GM21528 (cell line): ENCODE data around the gene FREY1.
"Not testable (repeated sequence)": the region's sequence is repeated elsewhere in the genome, so short reads cannot be mapped to it uniquely, and the experiment has no call there.

Experiments used
- ATAC-seq: cut with Tn5 transposase; IDR thresholded peaks from one replicate; pipeline ENCODE4 v1.9.1; 2021; ENCODE audit warnings: mild to moderate bottlenecking, moderate library complexity; ENCODE audit not compliant: unreplicated experiment, low FRiP score

Gene FREY1

DNA sequence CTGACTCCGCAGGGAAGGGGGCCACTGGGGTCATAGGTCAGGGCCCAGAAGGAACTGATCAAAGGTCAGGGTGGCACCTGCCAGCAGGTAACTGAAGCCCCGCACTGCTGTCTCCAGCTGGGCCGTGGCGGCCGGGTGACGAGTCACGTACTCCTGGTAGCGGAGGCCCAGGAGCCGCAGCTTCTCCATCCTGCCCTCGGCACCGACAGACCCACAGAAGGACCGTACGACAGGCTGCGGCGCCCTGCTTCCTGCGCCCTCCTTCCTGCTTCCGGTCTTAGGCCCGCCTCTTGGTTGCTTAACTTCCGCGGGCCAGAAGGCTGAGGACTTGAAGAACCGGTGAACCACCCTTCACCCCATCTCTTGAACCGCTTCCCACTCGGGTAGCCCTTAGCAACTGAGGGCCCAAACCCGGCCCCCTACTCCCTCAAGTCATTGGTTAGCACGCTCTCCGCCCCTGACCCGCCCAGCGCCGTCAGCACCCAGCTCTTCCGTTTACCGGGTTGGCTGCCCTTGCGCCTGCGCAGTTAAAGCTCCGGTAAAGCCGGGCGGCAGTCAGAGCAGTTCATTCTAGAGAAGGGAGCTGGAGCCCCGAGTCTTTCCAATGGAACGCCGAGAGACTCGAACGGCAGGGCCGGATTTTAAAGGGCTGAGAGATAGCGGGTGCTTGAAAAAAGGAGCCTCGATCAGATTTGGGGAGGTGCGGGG lies 10.7 kb upstream of the FREY1 start, which contains the start of gene PEX16:
Gene PEX16 (minus strand): TSS at position 255 of the 708 bp plus-strand sequence. CDS start 66 bp downstream, at position 189.
- peak; percentile 85 for ATAC-seq

DNA sequence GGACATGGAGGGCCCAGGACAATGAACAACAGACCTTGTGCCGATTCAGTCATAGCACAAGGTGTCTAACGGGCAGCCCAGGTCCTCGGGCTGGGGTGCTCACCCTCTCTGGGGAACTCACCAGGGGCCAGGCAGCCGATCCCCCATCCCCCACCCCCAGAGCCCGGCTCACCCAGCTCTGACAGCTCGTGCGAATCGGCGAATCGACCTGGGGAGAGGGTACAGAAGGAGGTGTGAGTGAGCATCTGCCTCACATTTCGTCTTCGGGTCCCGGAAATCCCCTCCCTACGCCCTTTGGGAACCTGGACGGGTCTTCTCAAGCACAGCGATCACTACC lies 10.2 kb upstream of the FREY1 start:
- no peak for ATAC-seq

DNA sequence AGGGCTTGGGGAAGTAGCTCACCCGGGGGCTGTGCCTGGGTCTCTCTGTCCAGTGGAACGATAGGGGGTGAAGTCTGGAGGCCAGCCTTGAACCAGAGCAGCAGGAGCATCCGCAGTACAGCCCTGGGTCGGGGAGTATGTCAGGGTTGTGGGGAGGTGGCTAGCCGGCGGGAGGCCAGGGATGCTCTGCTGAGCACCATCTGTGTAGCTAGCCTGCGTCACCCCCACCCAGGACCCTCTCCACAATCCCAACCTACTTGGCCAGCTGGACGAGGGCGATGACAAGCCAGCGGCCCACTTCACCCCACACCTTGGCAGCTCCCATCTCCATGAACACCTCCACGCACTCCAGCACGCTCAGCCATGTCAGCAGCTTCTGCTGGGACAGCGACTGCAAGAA lies 8.4 kb upstream of the FREY1 start:
- no peak for ATAC-seq

DNA sequence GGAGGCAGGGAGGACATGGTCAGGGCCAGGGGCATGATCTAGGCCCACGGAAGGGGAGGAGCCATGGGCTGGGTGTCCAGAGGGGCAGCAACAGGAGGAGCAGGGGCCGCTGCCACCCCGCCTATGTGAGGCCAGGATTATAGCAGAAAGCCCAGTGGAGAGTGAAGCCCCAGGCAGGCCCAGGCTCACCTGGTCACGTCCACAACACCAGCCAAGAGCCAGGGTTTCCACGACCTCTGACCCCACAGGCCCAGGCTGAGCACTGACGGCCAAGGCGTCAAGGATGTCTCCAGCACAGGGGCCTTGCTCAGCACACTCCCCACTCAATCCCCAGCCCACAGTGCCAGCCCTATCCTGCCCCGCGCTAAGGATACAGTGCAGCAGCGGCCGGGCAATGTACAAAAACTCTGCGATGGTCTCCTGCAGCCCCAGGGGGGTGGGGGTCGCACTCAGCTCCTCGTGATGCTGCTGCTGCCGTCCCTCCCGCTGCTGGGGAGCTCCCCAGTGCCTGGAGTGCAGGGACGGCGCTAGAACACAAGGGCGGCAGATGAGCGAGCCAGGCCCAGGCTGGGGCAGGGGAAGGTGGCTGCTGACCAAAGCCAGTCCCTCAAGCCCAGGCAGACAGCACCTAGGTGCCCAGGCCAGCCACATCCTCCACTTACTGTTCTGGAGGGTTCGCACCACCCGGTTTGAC lies 7.0 kb upstream of the FREY1 start:
- no peak for ATAC-seq

DNA sequence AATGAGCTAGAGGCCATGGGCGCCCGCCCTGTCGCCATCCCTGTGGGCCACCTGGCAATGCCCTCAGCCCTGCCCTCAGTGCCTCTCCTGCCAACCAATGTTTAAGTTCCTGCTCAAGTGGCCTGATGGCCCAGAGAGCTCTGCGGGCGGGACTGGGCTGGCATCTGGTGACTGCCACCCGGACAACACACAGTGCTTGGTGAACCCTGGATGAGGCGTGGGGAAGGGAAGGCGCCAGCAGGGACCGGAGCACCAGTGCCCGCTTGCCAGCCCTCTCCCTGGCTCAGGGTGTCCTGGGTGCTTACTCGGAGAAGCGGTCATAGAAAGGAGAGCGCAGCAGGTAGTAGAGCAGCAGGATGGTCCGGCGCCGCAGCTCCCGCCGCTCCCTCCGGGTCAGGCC lies 6.4 kb upstream of the FREY1 start:
- ATAC-seq: no peak

DNA sequence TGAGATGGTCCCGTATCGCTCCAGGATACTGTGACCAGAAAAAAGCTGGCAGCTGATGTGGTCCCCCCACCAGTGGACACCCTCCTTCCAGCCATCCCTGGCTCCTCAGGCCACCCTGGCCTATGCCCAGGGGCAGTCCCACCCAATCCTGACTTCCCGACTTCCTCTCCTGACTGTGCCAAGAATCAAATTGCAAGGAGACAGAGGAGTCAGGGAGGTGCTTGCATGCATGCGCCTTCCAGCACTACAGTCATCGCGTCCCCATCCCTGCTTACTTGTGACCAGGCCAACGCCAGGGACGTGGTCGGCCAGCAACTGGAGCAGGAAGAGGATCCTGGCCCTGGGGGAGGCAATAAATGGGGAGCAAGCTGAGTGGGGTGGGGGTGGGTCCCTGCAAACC lies 3.6 kb upstream of the FREY1 start:
- ATAC-seq: no peak

DNA sequence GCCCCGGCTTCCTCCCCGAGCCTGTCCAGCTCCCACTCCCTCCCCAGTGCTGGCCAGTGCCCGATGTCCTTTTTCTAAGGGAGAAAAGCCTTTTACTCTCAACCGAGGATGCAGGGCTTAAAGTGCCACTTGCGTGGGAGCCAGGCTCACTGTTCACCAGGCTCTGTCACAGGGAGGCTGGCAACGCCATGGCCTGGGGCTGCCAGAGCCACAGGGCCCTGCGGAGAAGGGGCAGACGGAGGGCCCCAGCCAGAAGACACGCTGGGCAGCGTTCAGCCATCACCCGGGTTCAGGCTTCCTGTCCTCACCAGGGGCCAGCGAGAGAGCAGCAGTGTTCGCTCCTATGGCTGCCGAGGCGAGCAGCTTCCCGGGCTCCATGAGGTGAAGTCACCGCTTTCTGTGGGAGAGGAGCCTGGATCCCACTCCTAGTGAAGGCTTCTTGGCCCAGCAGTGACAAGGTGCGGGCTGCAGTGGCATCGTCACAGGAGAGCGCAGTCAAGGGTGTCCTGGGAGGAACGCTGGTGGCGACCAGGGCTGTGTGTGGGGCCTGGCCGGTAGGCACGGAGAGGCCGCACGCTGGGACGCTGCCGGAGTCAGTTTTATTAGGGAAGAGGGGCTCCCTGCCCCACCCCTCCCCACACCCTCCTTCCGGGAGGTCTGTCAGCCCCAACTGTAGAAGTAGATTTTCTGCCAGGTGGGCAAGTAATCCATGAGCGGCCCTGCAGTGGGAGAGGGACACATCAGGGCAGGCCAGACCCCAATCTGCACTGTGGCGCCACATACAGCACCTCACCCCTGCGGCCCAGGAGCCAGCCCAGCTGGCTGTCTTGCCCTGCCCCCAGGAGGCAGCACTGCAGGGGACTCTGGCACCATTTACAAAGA lies 2.8 kb upstream of the FREY1 start:
- no peak for ATAC-seq

DNA sequence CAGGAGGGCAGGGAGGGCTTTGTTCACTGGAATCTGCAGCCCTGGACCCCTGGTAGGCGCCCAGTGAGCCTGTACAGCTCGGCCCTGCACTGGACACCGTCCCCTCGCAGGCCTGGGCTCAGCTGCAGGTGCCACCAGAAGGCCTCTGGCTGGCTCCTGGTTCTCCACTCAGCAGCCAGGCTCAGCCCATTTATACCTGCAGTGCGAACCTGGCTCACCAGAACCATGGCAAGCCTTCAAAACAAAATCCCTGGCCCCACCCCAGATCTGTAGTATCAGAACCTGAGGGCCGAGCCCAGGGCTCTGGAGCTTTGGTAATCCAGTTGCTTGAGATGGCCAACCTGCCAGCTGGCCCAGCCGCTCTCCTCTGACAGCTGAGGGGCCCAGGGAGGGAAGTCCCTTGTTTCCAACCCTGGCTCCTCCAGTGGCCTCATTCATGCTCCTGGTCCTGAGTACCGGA lies 870 bp upstream of the FREY1 start:
- no peak for ATAC-seq

DNA sequence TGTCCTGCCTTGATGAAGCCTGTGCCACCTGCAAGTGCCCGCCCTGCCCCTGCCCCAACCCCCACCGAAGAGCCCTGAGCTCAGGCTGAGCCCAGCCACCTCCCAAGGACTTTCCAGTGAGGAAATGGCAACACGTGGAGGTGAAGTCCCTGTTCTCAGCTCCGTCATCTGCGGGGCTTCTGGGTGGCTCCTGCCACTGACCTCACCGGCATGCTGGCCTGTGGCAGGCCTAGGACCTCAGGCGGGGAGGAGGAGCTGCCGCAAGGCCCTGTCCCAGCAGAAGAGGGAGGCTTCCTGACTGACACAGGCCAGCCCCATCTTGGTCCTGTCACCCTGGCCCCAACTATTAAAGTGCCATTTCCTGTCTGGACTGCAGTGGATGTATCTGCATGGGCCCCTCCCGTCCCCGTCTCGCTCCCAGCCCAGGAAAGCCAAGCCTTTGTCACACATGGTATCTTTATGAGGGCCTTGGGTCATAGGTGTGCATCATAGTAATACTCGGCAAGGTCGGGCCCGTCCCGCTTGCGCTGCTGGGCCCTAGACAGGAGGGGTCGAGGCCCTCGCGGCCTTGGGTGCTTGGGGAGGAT lies 882 bp downstream of the FREY1 start:
- ATAC-seq: no peak

DNA sequence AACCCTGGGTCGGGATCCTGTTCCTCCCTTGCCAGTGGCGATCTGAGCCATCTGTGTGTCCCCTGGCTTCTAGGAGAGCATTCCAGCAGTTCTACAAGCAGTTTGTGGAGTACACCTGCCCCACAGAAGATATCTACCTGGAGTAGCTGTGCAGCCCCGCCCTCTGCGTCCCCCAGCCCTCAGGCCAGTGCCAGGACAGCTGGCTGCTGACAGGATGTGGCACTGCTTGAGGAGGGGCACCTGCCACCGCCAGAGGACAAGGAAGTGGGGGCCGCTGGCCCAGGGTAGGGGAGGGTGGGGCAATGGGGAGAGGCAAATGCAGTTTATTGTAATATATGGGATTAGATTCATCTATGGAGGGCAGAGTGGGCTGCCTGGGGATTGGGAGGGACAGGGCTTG lies 1.5 kb downstream of the FREY1 start:
- ATAC-seq: not testable (repeated sequence)

DNA sequence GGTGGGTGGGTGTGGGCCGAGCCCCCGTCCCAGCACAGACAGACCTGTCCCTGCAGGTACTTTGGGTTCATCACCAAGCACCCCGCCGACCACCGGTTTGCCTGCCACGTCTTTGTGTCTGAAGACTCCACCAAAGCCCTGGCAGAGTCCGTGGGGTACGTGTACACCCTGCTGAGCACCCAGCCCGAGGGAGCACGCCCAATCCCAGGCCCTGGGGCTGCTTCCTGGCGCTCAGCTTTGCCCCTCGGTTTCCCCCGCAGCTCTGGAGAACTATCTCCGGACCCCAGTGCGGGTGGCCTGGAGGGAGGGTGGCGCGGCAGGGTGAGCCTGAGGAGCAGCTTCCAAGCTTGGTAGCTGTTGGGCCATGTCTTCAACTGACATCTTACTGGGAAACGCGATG lies 2.0 kb downstream of the FREY1 start:
- ATAC-seq: no peak

DNA sequence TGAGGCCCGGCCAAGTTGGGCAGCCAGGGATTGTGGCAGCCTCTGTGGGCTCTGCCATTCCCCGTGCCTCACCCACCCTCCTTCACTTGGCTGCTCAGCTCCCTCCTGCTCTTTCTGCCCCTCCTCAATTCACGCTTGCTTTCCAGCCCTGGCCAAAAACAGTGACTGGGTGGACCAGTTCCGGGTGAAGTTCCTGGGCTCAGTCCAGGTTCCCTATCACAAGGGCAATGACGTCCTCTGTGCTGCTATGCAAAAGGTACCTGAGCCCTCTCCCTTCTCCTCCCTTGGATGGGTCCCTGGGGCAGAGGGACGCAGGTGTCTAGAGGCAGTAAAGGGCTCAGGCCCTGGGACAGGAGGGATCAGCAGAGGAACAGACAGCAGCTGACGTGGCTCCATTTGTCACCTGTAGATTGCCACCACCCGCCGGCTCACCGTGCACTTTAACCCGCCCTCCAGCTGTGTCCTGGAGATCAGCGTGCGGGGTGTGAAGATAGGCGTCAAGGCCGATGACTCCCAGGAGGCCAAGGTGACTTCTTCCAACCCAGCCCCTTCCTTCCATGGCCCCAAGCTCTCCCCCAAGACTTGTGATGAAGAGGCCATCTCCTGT lies 2.7 kb downstream of the FREY1 start:
- no peak for ATAC-seq

DNA sequence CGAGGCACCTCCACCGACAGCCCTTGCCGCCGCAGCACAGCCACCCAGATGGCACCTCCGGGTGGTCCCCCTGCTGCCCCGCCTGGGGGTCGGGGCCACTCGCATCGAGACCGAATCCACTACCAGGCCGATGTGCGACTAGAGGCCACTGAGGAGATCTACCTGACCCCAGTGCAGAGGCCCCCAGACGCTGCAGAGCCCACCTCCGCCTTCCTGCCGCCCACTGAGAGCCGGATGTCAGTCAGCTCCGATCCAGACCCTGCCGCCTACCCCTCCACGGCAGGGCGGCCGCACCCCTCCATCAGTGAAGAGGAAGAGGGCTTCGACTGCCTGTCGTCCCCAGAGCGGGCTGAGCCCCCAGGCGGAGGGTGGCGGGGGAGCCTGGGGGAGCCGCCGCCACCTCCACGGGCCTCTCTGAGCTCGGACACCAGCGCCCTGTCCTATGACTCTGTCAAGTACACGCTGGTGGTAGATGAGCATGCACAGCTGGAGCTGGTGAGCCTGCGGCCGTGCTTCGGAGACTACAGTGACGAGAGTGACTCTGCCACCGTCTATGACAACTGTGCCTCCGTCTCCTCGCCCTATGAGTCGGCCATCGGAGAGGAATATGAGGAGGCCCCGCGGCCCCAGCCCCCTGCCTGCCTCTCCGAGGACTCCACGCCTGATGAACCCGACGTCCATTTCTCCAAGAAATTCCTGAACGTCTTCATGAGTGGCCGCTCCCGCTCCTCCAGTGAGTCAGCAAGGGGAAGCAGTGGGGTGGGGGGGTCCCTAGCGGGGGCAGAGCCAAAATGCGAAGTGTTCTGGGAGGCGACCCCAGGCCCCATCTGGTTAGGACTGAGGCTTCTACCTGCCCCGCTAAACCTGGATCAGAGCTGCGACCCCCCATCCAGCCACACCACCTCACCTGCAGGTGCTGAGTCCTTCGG lies 4.4 kb downstream of the FREY1 start:
- no peak for ATAC-seq

DNA sequence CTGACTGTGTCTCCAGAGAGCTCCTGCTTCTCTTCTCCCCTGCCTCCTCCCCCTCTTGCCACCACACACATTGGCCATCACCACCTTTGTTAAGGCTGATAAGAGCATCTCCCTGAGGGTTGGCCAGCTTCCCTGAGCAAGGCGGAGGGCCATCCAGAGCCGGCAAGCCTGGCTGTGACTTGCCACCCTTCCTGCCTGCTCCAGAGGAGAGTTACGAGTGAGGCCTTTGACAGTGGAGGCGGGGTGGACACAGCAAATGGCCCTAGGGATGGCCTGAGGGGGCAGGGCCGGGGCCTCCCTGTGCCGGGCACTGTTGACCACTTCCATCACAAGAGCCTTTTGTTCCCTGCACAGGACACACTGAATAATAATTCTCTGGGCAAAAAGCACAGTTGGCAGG lies 5.4 kb downstream of the FREY1 start:
- no peak for ATAC-seq

DNA sequence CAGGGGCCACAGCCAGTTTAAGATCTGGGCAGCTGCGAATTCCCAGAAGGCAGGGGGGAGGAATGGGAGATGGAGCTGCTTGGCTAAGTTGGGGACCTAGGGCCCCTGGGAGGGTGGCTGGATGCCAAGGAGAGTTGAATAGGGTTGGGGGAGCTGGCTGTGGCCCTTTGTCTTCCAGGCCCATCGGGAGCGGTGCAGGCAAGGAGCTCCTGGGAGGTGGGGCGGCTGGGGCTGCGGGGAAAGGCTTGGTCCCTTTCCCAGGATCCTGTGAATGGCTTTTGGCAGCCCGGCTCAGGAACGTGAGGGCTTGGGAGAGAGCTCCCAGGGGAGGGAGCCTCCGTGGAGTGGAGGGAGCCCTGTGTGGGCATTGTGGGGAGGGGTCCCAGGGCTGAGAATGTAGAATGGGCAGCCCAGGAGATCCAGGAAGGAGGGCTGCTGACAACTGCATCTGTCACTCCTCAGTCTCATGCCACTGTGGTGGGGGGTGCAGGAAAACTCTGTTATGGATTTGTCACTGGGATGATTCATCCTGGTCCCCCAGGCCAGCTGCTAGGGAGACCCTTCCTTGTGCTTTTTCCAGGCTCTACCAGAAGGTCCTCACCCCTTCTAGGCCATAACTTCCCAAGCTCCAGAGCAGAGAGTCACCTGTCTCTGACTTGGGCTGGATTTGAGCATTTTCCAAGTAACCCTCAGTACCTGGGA lies 6.0 kb downstream of the FREY1 start:
- no peak for ATAC-seq

DNA sequence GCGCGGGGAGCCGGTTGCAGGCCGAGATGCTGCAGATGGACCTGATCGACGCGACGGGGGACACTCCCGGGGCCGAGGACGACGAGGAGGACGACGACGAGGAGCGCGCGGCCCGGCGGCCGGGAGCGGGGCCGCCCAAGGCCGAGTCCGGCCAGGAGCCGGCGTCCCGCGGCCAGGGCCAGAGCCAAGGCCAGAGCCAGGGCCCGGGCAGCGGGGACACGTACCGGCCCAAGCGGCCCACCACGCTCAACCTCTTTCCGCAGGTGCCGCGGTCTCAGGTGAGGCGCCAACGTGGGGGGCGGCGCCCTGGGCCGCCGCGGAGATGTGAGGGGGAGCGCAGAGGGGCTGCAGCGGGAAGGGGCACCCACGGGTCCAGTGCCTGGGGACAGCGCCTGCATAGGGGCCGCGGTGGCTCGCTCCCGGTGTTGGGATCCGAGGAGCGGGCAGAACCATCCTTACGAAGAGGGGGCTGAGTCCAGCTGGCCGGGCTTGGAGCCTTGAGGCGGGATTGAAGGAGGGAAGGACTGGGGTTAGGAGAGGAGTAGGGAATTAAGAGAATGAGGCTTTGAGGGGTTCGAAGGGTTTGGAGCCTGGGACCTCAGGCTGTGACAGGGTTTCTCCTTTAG lies 6.8 kb downstream of the FREY1 start:
- not testable (repeated sequence) for ATAC-seq

DNA sequence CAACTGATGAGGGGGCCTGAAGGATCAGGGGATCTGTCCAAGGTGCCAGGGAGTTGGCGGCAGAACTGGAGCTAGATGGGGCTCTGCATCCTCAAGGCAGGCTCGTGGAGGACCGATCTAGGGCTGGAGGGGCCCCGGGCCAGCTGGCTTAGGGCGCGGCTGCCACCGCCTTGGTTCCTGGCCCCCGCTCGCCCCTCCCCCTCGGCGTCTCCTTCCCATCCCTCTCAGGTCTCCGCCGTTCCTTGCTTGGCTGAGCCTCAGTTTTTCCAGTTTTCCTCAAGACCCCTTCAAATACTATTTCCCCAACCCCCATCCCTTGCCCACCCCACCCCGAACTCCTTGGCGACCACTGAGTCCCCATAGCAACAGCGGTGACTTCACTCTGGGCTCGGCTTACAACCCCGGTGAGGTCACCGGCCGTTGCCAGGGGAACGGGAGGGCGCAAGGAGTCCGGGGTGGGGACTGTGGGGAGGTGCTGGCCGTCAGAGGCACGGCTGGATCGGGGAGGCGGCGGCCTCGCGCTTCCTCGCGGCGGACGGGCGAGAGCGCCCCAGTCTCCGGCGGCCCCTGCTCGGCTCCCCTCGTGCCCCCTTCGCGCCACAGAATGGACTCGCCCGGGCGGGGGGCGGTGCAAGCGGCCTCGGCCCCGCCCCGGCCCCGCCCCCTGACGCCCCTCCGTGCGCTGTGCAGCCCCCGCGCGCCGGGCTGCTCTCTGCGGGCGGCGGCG lies 7.5 kb downstream of the FREY1 start:
- ATAC-seq: no peak

DNA sequence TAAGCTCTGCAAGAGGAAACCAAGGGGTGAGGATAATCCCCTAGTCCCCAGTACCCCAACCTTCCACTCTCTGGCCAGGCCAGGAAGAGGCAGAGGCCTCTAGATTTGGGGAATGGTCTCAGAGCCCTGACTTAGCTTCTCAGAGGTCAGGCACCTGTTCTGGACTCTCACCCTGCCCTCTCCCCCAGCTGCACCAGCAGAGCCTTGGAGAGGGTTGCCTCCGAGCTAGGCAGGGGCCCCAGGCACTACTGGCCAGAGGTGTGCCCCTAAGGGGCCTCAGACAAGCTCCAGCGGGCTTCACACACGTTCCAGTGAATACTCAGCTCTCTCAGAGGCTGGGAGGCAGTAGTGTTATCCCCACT lies 8.0 kb downstream of the FREY1 start:
- no peak for ATAC-seq
